ENCODE measurements around the gene MAPK8. TPM values are rescaled to one million over a fixed set of nuclear protein-coding genes. Genes with fewer than 3 reads are reported as not detected.

MAPK8 gene
- polyA plus RNA-seq, 4 donors = 12.4 to 41.2 (median 22.3) TPM

DNA sequence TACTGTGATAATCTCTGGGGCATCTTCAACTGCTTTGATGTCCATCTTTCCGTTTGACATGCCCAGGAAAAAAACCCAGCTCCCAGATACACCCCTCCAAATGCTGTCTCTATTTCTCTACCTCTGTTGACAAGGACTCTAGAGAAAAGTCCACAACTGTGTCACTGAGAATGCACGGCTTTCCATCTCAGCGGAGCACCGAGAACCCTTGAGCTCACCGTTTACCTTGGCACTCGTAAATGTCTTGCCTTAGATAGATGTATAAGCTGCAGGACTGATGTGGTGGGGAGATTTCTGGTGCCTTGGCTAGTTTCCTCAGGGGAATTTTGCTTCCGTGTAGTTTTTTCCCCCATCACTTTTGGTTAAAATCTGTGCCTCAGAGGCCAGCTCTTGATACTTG, 7.4 kb upstream of the MAPK8 start:
- no peak for FAIRE-seq
- Histone ChIP-seq H3K4me1 (ENCODE audit: control insufficient read depth in 3 of 3, insufficient read depth in 2 of 3, low read depth in 1 of 3, low read length in 2 of 3) (no peaks in the 10 kb centered on the region), H3K4me3 (ENCODE audit: low read depth in 1 of 3, low read length in 3 of 3) (no peak overlapping the region), H3K27me3 (ENCODE audit: control insufficient read depth in 3 of 3, insufficient read depth in 3 of 3, low read length in 3 of 3) (no peaks in the 10 kb centered on the region), H3K27ac (ENCODE audit: low read depth in 1 of 3, low read length in 2 of 3) (no peak overlapping the region), H3K9me3 (ENCODE audit: control insufficient read depth in 2 of 2, insufficient read depth in 1 of 2, low read depth in 1 of 2, low read length in 1 of 2) (no peaks in the 10 kb centered on the region), H3K36me3 (ENCODE audit: control insufficient read depth in 3 of 3, insufficient read depth in 2 of 3, low read depth in 1 of 3, low read length in 3 of 3) (no peaks in the 10 kb centered on the region)
- DNase-seq = no peak
- WGBS, 3 donors = 84 to 92% (median 85%) methylated on average over 7 of the region's 7 CpGs

DNA sequence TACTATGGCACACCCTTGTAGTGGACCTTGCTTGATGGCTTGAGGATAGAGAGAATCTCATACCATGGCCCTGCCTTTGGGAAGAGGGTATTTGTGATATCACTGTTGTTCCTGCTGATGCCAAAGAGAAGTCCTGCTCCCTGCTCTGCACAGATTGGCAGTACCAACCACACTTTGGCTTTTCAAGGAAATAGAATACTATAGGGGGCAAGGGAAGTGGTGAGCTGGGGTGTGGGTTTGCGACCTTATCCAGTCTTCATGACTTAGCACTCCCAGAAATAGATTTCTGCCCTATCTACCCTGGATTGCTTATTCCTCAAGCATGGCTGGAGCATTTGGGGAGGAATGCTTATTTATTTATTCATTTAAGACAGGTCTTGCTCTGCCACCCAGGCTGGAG, 6.8 kb upstream of the MAPK8 start:
- no peaks in the 10 kb centered on the region for H3K36me3 ChIP-seq (ENCODE audit: control insufficient read depth in 3 of 3, insufficient read depth in 2 of 3, low read depth in 1 of 3, low read length in 3 of 3)
- WGBS, 3 donors = 0 to 67% (median 64%) methylated on average over 1 of the region's 1 CpG

DNA sequence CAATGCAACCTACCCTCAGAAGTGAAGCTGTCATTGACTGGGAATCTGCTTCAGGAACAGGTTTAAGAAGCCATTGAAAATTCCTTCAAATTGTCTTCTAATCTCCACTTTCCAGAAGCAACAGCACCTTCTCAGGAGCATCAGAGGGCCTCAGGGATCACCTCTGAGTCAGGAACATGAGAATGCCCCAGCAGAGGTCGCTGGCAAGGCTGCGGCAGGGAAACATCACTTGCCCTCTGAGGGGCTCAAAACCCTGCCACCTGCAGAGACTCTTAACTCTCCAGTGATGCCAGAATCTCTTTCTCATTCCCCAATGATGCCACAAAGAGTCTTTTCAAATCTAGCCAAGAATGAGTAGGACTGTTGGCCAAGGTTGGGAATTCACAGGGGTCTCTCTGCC, 5.9 kb upstream of the MAPK8 start:
- Histone ChIP-seq H3K9me3 (ENCODE audit: control insufficient read depth in 2 of 2, insufficient read depth in 1 of 2, low read depth in 1 of 2, low read length in 1 of 2) (no peaks in the 10 kb centered on the region), H3K27me3 (ENCODE audit: control insufficient read depth in 3 of 3, insufficient read depth in 3 of 3, low read length in 3 of 3) (no peaks in the 10 kb centered on the region), H3K4me1 (ENCODE audit: control insufficient read depth in 3 of 3, insufficient read depth in 2 of 3, low read depth in 1 of 3, low read length in 2 of 3) (no peaks in the 10 kb centered on the region), H3K4me3 (ENCODE audit: low read depth in 1 of 3, low read length in 3 of 3) (no peak overlapping the region), H3K27ac (ENCODE audit: low read depth in 1 of 3, low read length in 2 of 3) (no peak overlapping the region), H3K36me3 (ENCODE audit: control insufficient read depth in 3 of 3, insufficient read depth in 2 of 3, low read depth in 1 of 3, low read length in 3 of 3) (no peaks in the 10 kb centered on the region)
- 75 to 85% (median 77%) methylated on average over 2 of the region's 2 CpGs for WGBS, 3 donors
- DNase-seq (no peak), FAIRE-seq (no peak)

More for the DNA sequence above, 6.8 kb upstream of the MAPK8 start:
- no peak for DNase-seq
- H3K9me3 ChIP-seq (ENCODE audit: control insufficient read depth in 2 of 2, insufficient read depth in 1 of 2, low read depth in 1 of 2, low read length in 1 of 2) = no peaks in the 10 kb centered on the region
- FAIRE-seq = no peak
- no peak overlapping the region for H3K27ac ChIP-seq (ENCODE audit: low read depth in 1 of 3, low read length in 2 of 3)
- H3K4me1 ChIP-seq (ENCODE audit: control insufficient read depth in 3 of 3, insufficient read depth in 2 of 3, low read depth in 1 of 3, low read length in 2 of 3) = no peaks in the 10 kb centered on the region
- no peak overlapping the region for H3K4me3 ChIP-seq (ENCODE audit: low read depth in 1 of 3, low read length in 3 of 3)
- H3K27me3 ChIP-seq (ENCODE audit: control insufficient read depth in 3 of 3, insufficient read depth in 3 of 3, low read length in 3 of 3) = no peaks in the 10 kb centered on the region

DNA sequence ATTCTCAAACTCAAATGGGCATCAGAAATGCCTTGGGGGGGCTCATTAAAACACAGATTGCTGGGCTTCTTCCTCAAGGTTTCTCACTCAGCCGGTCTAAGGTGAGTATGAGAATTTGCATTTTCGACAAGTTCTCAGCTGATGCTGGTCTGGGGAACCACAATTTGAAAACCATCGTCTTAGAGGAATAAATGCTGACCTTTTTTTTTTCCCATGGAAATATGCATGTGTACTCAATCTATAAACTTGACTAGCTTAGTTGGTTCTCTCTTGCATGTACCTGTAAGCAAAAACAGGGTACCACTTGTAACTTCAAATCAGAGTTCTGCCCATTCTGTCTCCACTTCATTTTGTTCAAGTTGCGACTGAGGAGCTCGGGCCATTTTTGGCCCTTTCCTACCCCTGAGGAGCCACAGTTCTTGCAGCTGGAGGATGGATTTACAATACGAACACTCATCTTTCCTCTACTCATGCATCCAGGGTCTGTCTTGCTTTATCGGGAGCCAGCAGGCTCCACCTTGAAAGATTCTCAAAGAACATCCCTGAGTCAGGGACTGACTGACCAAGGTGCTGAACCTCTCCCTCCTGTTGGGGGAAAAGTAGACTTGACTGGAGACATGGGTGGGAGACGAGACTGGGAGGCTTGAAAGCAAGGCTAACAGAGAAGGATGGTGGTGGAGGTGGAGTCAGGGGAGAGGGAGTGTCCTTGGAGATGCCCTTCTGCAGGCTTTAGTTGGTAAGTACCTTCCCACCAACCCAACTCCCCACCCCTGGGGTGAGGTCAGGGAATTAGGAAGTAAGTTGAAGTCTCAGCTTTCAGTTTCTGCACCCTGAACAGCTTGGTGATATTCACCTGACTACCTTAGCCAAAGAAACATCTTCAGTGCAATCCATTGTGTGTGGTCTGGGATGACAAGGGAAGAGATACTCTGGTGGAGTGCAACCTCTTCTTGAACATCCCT, 3.7 kb upstream of the MAPK8 start:
- H3K36me3 ChIP-seq (ENCODE audit: control insufficient read depth in 3 of 3, insufficient read depth in 2 of 3, low read depth in 1 of 3, low read length in 3 of 3) = no peaks in the 10 kb centered on the region
- peaks cover 0 to 3% (median 0%) of the 10 kb centered on the region in 3 donors for H3K4me1 ChIP-seq (ENCODE audit: control insufficient read depth in 3 of 3, insufficient read depth in 2 of 3, low read depth in 1 of 3, low read length in 2 of 3)
- WGBS, 3 donors = 87 to 95% (median 92%) methylated on average over 8 of the region's 8 CpGs
- no peak overlapping the region for H3K4me3 ChIP-seq (ENCODE audit: low read depth in 1 of 3, low read length in 3 of 3)
- H3K27me3 ChIP-seq (ENCODE audit: control insufficient read depth in 3 of 3, insufficient read depth in 3 of 3, low read length in 3 of 3) = no peaks in the 10 kb centered on the region
- H3K9me3 ChIP-seq (ENCODE audit: control insufficient read depth in 2 of 2, insufficient read depth in 1 of 2, low read depth in 1 of 2, low read length in 1 of 2) = no peaks in the 10 kb centered on the region
- no peak for DNase-seq
- no peak for FAIRE-seq
- no peak overlapping the region for H3K27ac ChIP-seq (ENCODE audit: low read depth in 1 of 3, low read length in 2 of 3)

DNA sequence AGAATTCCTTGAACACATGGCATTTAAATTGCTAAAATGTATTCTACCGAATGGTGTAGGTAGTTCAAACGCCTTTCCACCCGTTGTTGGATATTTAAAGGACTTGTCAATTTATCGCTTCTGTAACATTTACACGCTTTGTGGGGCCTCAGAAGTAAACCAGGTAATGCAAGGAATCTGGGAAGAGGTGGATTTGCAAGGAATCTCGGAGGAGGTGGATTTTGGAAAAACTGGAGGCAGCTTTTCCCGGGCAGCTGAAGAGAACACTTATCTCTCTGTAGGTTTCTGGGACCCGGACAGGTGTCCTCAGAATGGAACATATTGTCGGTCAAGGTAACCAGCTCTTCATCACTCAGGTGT, 592 bp upstream of the MAPK8 start:
- peak overlapping the region; percentile 13 to 76 (median 48) for H3K27ac ChIP-seq (ENCODE audit: low read depth in 1 of 3, low read length in 2 of 3)
- no peak for DNase-seq
- peaks cover 0 to 5% (median 3%) of the 10 kb centered on the region in 3 donors for H3K4me1 ChIP-seq (ENCODE audit: control insufficient read depth in 3 of 3, insufficient read depth in 2 of 3, low read depth in 1 of 3, low read length in 2 of 3)
- WGBS, 3 donors = 49 to 64% (median 59%) methylated on average over 9 of the region's 9 CpGs
- H3K36me3 ChIP-seq (ENCODE audit: control insufficient read depth in 3 of 3, insufficient read depth in 2 of 3, low read depth in 1 of 3, low read length in 3 of 3) = no peaks in the 10 kb centered on the region
- no peak for FAIRE-seq
- peak overlapping the region in 2 of 3 donors; percentile 39 to 89 for H3K4me3 ChIP-seq (ENCODE audit: low read depth in 1 of 3, low read length in 3 of 3)
- no peaks in the 10 kb centered on the region for H3K9me3 ChIP-seq (ENCODE audit: control insufficient read depth in 2 of 2, insufficient read depth in 1 of 2, low read depth in 1 of 2, low read length in 1 of 2)
- H3K27me3 ChIP-seq (ENCODE audit: control insufficient read depth in 3 of 3, insufficient read depth in 3 of 3, low read length in 3 of 3) = no peaks in the 10 kb centered on the region

DNA sequence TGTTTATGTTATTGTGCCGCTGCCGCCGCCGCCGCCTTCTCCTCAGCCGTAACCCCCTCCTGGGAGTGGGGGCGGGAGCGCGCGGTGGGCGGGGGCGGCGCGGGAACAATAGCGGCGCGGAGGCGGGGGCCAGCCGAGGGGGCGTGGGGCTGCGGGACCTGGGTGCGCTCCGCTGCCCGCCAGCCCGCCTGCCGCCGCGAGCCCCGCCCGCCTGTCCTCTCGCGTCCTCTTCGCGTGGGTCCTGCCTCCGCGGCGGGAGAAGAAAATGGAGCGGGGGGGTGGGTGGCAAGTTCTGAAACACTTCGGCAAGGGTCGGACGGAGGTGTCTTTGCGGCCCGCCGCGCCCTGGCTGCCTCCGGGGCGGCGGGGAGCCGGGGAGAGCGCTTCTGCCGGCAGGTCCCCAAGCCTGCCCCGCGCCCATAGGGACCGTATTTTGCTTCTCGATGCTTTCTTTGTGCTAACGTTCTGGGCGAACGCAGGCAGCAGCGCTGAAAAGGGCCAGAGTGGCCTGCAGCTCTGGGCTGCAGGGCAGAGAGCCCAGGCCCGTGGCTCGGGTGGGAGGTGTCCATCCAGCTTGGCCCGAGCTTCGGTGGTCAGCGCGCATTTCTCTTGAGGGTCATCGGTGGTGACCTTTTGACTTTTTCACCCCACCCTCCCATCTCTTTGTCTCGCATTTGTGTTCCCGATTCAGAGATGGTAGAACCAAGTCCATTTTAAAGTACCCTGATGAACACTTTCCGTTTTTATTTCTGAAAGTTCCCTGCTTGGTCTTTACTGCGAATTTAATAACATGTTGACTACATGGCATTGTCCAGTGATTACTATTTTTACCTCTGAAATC, 613 bp downstream of the MAPK8 start:
- FAIRE-seq = no peak
- WGBS, 3 donors = 0 to 1% (median 1%) methylated on average over 33 to 70 of the region's 70 CpGs
- DNase-seq = peak in 1 of 2 donors; percentile 40
- Histone ChIP-seq H3K36me3 (ENCODE audit: control insufficient read depth in 3 of 3, insufficient read depth in 2 of 3, low read depth in 1 of 3, low read length in 3 of 3) (no peaks in the 10 kb centered on the region), H3K27ac (ENCODE audit: low read depth in 1 of 3, low read length in 2 of 3) (peak overlapping the region; percentile 67 to 95 (median 95)), H3K4me3 (ENCODE audit: low read depth in 1 of 3, low read length in 3 of 3) (peak overlapping the region; percentile 72 to 90 (median 89)), H3K9me3 (ENCODE audit: control insufficient read depth in 2 of 2, insufficient read depth in 1 of 2, low read depth in 1 of 2, low read length in 1 of 2) (no peaks in the 10 kb centered on the region), H3K4me1 (ENCODE audit: control insufficient read depth in 3 of 3, insufficient read depth in 2 of 3, low read depth in 1 of 3, low read length in 2 of 3) (peaks cover 0 to 7% (median 5%) of the 10 kb centered on the region in 3 donors), H3K27me3 (ENCODE audit: control insufficient read depth in 3 of 3, insufficient read depth in 3 of 3, low read length in 3 of 3) (no peaks in the 10 kb centered on the region)

DNA sequence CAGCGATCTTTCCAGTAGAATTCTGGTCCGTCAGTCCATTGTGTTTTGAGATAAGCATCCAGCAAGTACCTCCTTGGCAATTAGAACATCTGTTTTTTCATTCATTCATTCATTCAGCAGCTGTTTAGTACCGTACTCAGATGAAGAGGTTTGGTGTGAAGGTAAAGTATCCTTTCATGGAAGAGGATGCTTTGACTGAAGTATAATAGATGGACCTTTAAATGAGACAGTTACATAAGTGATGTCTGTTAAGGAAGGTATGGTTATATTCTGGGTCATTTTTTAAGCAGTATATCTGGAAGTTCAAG, 1.2 kb downstream of the MAPK8 start:
- FAIRE-seq (no peak), DNase-seq (peak in 1 of 2 donors; percentile 22)
- Histone ChIP-seq H3K4me3 (ENCODE audit: low read depth in 1 of 3, low read length in 3 of 3) (peak overlapping the region in 2 of 3 donors; percentile 72 to 89), H3K36me3 (ENCODE audit: control insufficient read depth in 3 of 3, insufficient read depth in 2 of 3, low read depth in 1 of 3, low read length in 3 of 3) (no peaks in the 10 kb centered on the region), H3K27ac (ENCODE audit: low read depth in 1 of 3, low read length in 2 of 3) (no peak overlapping the region), H3K4me1 (ENCODE audit: control insufficient read depth in 3 of 3, insufficient read depth in 2 of 3, low read depth in 1 of 3, low read length in 2 of 3) (peaks cover 0 to 9% (median 5%) of the 10 kb centered on the region in 3 donors), H3K9me3 (ENCODE audit: control insufficient read depth in 2 of 2, insufficient read depth in 1 of 2, low read depth in 1 of 2, low read length in 1 of 2) (no peaks in the 10 kb centered on the region), H3K27me3 (ENCODE audit: control insufficient read depth in 3 of 3, insufficient read depth in 3 of 3, low read length in 3 of 3) (no peaks in the 10 kb centered on the region)
- whole genome bisulfite sequencing, 3 donors = 11 to 26% (median 15%) methylated on average over 3 of the region's 3 CpGs

DNA sequence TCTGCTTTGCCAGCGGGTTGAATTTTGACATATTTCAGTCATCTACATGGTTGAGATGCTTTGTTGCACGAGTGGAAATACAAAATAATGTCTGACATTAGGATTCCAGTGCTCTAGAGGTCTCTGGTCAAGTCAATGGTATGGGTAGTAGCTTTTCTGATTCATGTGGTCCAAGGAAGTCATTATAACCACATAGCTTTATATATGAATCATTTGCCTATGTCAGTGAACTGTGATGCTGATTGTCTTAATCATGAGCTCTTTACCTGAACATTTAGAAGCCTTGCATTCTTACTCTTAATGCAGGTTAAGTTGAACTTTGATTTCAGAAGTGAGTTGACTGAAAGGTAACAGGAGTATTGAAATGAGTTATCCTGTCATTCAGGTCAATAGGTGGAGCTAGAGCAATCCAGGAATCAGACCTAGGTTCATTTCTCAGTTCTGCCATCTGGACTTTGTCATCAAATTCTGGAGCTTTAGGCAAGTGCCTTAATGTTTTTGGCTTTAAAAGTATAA, 3.3 kb downstream of the MAPK8 start:
- FAIRE-seq (no peak), DNase-seq (peak; percentile 59 to 89)
- Histone ChIP-seq H3K4me1 (ENCODE audit: control insufficient read depth in 3 of 3, insufficient read depth in 2 of 3, low read depth in 1 of 3, low read length in 2 of 3) (peaks cover 0 to 11% (median 5%) of the 10 kb centered on the region in 3 donors), H3K36me3 (ENCODE audit: control insufficient read depth in 3 of 3, insufficient read depth in 2 of 3, low read depth in 1 of 3, low read length in 3 of 3) (no peaks in the 10 kb centered on the region), H3K27ac (ENCODE audit: low read depth in 1 of 3, low read length in 2 of 3) (peak overlapping the region; percentile 38 to 73 (median 54)), H3K4me3 (ENCODE audit: low read depth in 1 of 3, low read length in 3 of 3) (no peak overlapping the region), H3K27me3 (ENCODE audit: control insufficient read depth in 3 of 3, insufficient read depth in 3 of 3, low read length in 3 of 3) (no peaks in the 10 kb centered on the region), H3K9me3 (ENCODE audit: control insufficient read depth in 2 of 2, insufficient read depth in 1 of 2, low read depth in 1 of 2, low read length in 1 of 2) (no peaks in the 10 kb centered on the region)
- 40 to 62% (median 56%) methylated on average over 2 of the region's 2 CpGs for WGBS, 3 donors
